GM18870 (cell line): ENCODE measurements around the gene FAM111A.
"Not testable (repeated sequence)": the region's sequence is repeated elsewhere in the genome, so short reads cannot be mapped to it uniquely, and the experiment has no call there.

Experiments
- ATAC-seq: cut with Tn5 transposase; IDR thresholded peaks from one replicate; pipeline ENCODE4 v1.9.1; 2021; ENCODE audit warnings: moderate library complexity; ENCODE audit not compliant: unreplicated experiment

FAM111A gene

GRCh38 chr11:59142530-59143507 is at the start of gene FAM111A:
TSS of gene FAM111A (plus strand) at chr11:59142856. CDS start at chr11:59148873, 6,017 bp downstream.
- ATAC-seq = peak; percentile 74

DNA sequence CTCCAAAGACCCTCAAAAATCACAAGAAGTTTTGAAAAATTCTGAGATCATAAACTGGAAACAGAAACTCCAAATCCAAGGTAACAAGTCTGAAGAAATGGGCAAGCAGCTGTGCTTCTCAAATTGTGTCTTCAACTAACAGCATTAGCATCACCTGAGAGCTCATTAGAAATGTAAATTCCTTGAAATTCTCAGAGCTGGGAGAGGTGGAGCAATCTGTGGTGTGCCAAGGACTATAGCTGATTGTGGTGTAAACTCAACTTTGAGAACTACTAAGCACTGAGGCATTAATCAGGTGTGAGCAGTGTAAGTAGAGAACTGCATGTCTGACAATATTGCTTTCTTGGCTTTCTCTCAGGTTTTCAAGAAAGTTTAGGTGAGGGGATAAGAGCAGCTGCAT is 49.1 kb upstream of the FAM111A start:
- not testable (repeated sequence) for ATAC-seq

DNA sequence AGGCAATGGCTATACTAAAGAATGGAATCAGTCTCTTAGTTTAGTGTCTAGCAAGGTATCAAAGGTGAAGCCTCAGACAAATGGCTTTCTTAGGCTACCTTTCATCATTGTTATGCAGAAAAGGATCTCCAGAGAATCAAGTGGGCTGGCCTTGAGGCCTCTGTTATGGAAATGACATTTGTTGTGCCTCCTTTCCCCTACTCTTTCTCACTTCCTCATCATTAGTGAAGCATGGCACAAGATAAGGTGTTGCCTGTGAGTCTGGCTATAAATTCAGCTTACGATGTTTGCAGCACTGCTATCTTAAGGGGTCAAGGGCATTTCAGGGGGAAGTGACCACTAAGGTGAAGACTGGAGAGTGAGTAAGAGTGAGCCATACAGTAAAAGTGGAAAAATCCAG is 47.4 kb upstream of the FAM111A start:
- peak; percentile 84 for ATAC-seq

DNA sequence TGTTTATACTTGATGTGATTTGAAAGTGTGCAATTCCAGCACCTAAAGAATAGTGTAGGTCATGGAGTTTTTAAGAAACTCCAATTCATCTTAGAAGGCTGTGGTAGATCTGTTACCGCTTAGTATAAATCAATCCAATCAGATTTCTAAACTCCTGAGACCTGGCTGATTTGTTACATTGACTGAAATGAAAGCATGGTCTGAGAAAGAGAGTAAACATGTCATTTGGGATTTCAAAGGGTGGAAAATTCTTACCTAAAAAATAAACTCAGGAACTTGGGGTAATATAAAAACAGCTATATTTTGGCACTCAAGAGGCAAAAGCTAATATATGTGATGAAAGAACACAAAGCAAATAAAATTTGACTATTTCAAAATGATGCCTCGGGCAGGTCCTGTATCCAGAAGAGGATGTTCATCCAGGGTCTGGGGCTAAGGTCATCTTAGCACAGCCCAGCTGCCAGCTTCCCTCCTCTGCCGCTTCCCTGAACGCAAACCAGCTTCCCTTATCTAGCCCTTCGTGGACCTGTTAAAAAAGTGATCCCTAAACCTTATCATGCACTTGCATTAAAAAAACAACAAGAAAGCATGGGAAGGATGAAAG is 46.6 kb upstream of the FAM111A start:
- not testable (repeated sequence) for ATAC-seq

DNA sequence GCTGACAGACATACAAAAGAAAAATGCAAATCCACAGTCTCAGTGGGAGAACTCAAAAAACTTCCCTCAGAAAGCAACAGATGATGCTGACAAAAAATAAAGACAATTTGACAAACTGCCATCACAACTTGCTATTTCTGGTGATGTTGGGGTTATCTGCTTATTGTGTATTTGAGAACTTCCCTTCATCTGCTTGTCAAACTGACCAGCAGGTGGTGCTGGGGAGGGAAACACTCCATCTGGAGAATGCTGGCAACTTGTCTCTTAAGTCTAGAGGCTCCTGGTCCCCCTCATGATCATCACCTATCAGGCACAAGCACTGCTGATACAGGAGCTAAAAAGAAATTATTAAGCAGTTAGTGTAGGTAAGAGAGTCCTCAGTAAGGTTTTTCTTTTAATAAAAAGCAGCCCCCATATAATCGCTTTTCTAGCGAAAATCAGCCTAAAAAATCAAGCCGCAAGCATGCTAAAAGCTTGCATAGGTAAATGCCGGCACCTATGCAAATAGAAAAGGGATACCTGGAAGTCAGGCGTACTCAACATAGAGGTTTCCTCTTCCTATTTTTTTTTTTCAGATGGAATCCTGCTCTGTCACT is 45.4 kb upstream of the FAM111A start:
- peak; percentile 32 for ATAC-seq

GRCh38 chr11:59097938-59098337 is 44.7 kb upstream of the FAM111A start:
- ATAC-seq = not testable (repeated sequence)

GRCh38 chr11:59102259-59102765 is 40.3 kb upstream of the FAM111A start:
- peak; percentile 53 for ATAC-seq

- peak; percentile 79 for ATAC-seq
Observed at GRCh38 chr11:59106363-59107336, 36.0 kb upstream of the FAM111A start, which contains the start of gene FAM111B. TSS of gene FAM111B (plus strand) at chr11:59107237. CDS start at chr11:59109626, 2,389 bp downstream.

DNA sequence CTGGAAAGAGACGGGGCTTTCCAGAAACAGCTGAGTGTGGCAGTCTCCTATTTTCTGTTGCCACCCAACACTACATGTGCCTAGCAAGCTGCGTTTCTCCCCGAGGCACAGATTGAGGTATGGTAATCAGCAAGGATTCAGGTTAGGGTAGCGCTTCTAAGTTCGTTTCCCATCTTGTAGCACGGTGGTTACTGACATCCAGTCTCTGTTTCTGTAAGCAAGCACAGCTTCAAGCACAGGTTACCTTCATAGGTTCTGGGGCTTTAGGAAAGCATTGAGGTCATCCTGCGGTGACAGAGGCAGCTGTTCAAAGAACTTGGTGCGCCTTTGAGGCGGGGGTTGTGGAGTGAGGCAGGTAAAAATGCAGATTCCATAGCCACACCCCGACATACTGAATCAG is 34.9 kb upstream of the FAM111A start:
- ATAC-seq = peak; percentile 35

- no peak for ATAC-seq
Observed at GRCh38 chr11:59112494-59112893, 30.2 kb upstream of the FAM111A start.

- ATAC-seq = no peak
Observed at GRCh38 chr11:59114344-59114743, 28.3 kb upstream of the FAM111A start.

DNA sequence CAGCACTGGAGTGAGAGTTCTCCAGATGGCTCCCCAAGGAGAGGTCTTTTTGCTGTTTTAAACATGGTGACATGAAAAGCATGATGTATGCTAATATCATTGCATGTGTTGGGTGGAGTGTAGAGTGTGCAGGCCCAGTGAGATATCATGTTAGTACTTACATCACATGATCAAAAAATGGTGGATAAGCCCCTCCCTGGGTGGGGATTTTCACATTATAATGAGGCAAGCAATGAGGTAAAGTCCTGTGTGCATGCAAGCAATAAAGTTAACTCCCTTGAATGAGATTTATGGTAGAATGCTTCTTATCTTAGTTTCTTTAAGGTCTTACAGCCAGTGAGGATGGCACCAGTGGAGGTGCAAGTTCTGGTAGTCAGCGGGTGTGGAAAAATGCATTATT is 27.1 kb upstream of the FAM111A start:
- ATAC-seq = no peak

DNA sequence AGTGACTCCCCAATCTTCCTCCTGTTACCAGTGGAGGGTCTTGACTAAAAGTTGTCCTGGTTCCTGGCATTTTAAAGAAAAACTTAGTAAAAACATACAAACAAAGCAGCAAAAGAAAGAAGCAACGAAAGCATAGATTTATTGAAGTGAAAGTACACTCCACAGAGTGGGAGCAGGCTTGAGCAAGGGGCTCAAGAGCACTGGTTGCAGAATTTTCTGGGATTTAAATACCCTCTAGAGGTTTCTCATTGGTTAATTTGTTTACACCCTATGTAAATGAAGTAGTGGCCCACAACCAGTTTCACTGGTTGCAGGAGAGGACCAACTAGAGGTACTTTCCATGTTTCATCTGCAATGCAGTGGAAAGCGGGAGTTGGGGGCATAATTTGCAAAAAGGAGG is 24.9 kb upstream of the FAM111A start:
- ATAC-seq = no peak

- no peak for ATAC-seq
Observed at GRCh38 chr11:59119826-59120225, 22.8 kb upstream of the FAM111A start.

- peak; percentile 95 for ATAC-seq
Observed at GRCh38 chr11:59135648-59136461, 6.8 kb upstream of the FAM111A start.

DNA sequence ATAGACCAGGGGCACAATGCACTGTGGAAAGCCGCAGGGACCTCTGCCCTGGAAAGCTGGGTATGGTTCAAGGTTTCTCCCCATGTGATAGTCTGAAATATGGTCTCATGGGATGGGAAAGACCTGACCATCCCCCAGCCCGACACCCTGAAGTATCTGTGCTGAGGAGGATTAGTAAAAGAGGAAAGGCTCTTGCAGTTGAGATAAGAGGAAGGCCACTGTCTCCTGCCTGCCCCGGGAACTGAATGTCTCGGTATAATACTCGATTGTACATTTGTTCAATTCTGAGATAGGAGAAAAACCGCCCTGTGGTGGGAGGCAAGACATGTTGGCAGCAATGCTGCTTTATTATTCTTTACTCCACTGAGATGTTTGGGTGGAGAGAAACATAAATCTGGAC is 6.1 kb upstream of the FAM111A start:
- ATAC-seq = not testable (repeated sequence)

GRCh38 chr11:59137190-59137589 is 5.5 kb upstream of the FAM111A start:
- ATAC-seq = no peak

GRCh38 chr11:59138643-59139042 is 4.0 kb upstream of the FAM111A start:
- no peak for ATAC-seq

- no peak for ATAC-seq
Observed at GRCh38 chr11:59141191-59141590, 1.5 kb upstream of the FAM111A start.
